Ovary (tissue), 3 donors: ENCODE measurements around the gene RBM20.

Source experiments
- CTCF ChIP-seq, 3 donors: fragments of 450-650 bp in 2 of 3; fragments of 200-600 bp in 1 of 3; IDR thresholded peaks; one replicate each; pipeline versions ENCODE4 v1.5.1 to v1.8.0; 2016 to 2022; ENCODE audit warnings: antibody characterized with exemption in 3 of 3, mild to moderate bottlenecking in 1 of 3
- POLR2A ChIP-seq: fragments of 450-650 bp; IDR thresholded peaks from one replicate; pipeline ENCODE4 v1.6.1; 2017; ENCODE audit warnings: antibody characterized with exemption, mild to moderate bottlenecking, moderate library complexity
- donor health status: DM: no; HTN: no; CAD: no.

GRCh38 chr10:110859973-110860376 is 215.8 kb downstream of the RBM20 start:
- TF ChIP-seq CTCF (IDR thresholded peaks at IDR 0.05) (no peak), POLR2A (no peak)
